Measurements from ENCODE around the gene CEP19.
"Not testable (repeated sequence)": the region's sequence is repeated elsewhere in the genome, so short reads cannot be mapped to it uniquely, and the experiment has no call there.

Gene CEP19

GRCh38 chr3:196711838-196712513, at the start of gene CEP19, which contains the start of gene PIGX:
CEP19 (minus strand) TSS chr3:196712250; CDS start chr3:196708657, 3,593 bp downstream.
PIGX (plus strand) TSS chr3:196712377.
- H3K27ac ChIP-seq = peak within 1 kb of the TSS; percentile 90
- TF ChIP-seq, protein P1, sequence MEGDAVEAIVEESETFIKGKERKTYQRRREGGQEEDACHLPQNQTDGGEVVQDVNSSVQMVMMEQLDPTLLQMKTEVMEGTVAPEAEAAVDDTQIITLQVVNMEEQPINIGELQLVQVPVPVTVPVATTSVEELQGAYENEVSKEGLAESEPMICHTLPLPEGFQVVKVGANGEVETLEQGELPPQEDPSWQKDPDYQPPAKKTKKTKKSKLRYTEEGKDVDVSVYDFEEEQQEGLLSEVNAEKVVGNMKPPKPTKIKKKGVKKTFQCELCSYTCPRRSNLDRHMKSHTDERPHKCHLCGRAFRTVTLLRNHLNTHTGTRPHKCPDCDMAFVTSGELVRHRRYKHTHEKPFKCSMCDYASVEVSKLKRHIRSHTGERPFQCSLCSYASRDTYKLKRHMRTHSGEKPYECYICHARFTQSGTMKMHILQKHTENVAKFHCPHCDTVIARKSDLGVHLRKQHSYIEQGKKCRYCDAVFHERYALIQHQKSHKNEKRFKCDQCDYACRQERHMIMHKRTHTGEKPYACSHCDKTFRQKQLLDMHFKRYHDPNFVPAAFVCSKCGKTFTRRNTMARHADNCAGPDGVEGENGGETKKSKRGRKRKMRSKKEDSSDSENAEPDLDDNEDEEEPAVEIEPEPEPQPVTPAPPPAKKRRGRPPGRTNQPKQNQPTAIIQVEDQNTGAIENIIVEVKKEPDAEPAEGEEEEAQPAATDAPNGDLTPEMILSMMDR (conservative IDR thresholded peaks at IDR 0.05; ENCODE audit: low read depth) = no peak
- ChIA-PET CTCF (interaction anchor here (0.7 kb wide), 1 partner anchor 96 kb away, joined by 6 read pairs; no protein-coding TSS in a partner anchor), POLR2A (ENCODE audit: low non-redundant PET) (interaction anchor here (0.6 to 1.5 kb wide), 2 partner anchors 28 to 183 kb away, joined by 5 to 9 read pairs; partner anchors contain the start of gene PAK2)
- DNase-seq (ENCODE audit: low spot score) = peak; percentile 91

GRCh38 chr3:196757876-196758739, 46.1 kb upstream of the CEP19 start:
- no peak overlapping the region for H3K27ac ChIP-seq
- no peak for DNase-seq (ENCODE audit: low spot score)
- TF ChIP-seq, protein P1 (conservative IDR thresholded peaks at IDR 0.05; ENCODE audit: low read depth) = no peak
- ChIA-PET CTCF (no interaction called here), POLR2A (ENCODE audit: low non-redundant PET) (no interaction called here)

DNA sequence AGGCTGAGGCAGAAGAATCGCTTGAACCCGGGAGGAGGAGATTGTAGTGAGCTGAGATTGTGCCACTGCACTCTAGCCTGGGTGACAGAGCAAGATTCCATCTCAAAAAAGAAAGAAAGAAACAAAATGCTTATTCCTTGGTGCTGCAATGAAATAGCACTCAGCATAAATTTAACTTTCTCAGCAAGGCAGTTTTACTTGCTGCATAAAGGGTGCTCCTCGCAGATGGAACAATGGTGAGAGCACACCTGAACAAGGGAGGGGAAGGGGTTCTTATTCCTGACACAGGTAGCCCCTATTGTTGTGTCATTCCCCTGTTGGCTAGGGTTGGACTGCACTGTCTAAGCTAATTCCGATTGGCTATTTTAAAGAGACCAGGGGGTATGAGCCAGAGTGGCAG, 44.7 kb upstream of the CEP19 start:
- H3K27ac ChIP-seq = no peak overlapping the region
- DNase-seq (ENCODE audit: low spot score) = no peak
- TF ChIP-seq, protein P1 (conservative IDR thresholded peaks at IDR 0.05; ENCODE audit: low read depth) = no peak
- ChIA-PET CTCF (no interaction called here), POLR2A (ENCODE audit: low non-redundant PET) (no interaction called here)

GRCh38 chr3:196754091-196754981, 42.3 kb upstream of the CEP19 start:
- TF ChIP-seq, protein P1 (conservative IDR thresholded peaks at IDR 0.05; ENCODE audit: low read depth) = no peak
- no peak overlapping the region for H3K27ac ChIP-seq
- no peak for DNase-seq (ENCODE audit: low spot score)
- ChIA-PET CTCF (no interaction called here), POLR2A (ENCODE audit: low non-redundant PET) (no interaction called here)

DNA sequence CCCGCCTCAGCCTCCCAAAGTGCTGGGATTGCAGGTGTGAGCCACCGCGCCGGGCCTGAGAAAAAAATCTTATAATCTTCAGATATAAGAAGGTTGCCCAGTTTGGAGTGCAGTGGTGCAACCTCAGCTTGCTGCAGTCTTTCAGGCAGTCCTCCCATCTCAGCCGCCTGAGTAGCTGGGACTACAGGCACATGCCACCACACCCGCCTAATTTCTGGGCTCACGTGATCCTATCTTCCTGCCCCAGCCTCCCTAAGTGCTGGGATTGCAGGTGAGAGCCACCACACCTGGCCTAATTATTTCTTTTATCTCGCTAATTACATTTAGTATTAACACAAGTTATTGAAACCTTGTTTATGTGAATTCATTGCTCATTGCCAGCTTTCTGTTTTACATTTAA, 41.2 kb upstream of the CEP19 start:
- no peak for DNase-seq (ENCODE audit: low spot score)
- CTCF ChIA-PET = no interaction called here
- H3K27ac ChIP-seq = peak overlapping the region; percentile 25; the same call in 1 of the 2 replicates
- TF ChIP-seq, protein P1 (conservative IDR thresholded peaks at IDR 0.05; ENCODE audit: low read depth) = no peak
- POLR2A ChIA-PET (ENCODE audit: low non-redundant PET) = no interaction called here

DNA sequence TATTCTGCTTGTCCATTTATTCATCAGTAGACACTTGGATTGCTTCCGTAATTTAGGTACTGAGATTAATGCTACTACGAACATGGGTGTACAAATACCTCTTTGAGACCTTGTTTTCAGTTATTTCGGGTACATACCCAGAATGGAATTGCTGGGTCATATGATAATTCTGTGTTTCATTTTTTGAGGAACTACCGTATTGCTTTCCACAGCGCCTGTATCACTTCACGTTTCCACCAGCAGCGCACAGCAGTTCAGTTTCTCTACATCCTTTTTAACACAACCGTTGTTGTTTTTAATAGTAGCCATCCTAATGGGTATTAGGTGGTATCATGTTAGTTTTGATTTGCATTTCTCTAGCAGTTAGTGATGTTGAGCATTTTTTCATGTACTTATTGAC, 37.1 kb upstream of the CEP19 start:
- DNase-seq (ENCODE audit: low spot score) = no peak
- no peak overlapping the region for H3K27ac ChIP-seq
- TF ChIP-seq, protein P1 (conservative IDR thresholded peaks at IDR 0.05; ENCODE audit: low read depth) = no peak
- ChIA-PET POLR2A (ENCODE audit: low non-redundant PET) (no interaction called here), CTCF (no interaction called here)

GRCh38 chr3:196743569-196743968, 31.5 kb upstream of the CEP19 start:
- DNase-seq (ENCODE audit: low spot score); H3K27ac ChIP-seq; POLR2A ChIA-PET (ENCODE audit: low non-redundant PET): not testable (repeated sequence)
- CTCF ChIA-PET = interaction anchor here (0.6 to 0.7 kb wide), 2 partner anchors 129 to 198 kb away, joined by 3 read pairs; no protein-coding TSS in a partner anchor

Measured in RWPE1 (cell line).